HEK293 (cell line): Measurements from ENCODE around the gene SEMA6D.

ENCODE experiments used
- CTCF ChIP-seq: fragments of 450-650 bp; formaldehyde crosslinking; IDR thresholded peaks from 2 replicates; pipeline ENCODE4 v1.5.1; 2016; ENCODE audit warnings: missing biosample characterization, missing genetic modification characterization
- ZNF114 ChIP-seq: fragments of 450-650 bp; formaldehyde crosslinking; IDR thresholded peaks from 2 replicates; pipeline ENCODE4 v1.5.0; 2017; ENCODE audit warnings: missing biosample characterization, missing genetic modification characterization
- ZNF311 ChIP-seq: fragments of 450-650 bp; formaldehyde crosslinking; IDR thresholded peaks from 2 replicates; pipeline ENCODE4 v1.5.1; 2017; ENCODE audit warnings: missing biosample characterization, missing genetic modification characterization, borderline replicate concordance
- ZNF48 ChIP-seq: fragments of 450-650 bp; formaldehyde crosslinking; IDR thresholded peaks from 2 replicates; pipeline ENCODE4 v1.5.1; 2016; ENCODE audit warnings: missing biosample characterization, missing genetic modification characterization
- ZNF654 ChIP-seq: fragments of 450-650 bp; formaldehyde crosslinking; IDR thresholded peaks from 2 replicates; pipeline ENCODE4 v1.5.1; 2016; ENCODE audit warnings: low read depth, missing biosample characterization, missing genetic modification characterization

DNA sequence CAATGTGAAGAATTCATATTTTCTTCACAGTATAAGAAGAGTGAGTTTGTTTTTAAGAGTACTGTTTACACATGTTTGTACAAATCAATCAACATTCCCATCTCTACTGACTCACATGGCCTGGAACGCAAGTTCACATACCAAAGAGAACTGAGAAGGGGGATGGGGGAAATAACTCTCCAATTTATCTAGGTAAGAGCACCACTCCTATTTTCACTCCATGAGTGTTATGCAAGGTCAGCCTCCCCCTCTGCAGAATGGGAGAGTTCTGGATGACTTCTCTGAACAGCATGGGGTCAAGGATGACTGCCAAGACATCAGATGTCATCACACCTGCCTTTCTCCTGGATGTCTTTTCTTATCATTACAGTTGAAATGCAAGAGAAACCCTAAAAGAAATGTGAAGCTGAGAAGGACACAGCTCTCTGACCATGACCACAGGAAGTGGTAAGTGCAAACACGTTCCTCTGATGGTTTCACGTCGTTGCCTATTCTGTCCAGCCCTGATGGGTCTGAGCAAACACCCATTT is 95.2 kb downstream of the SEMA6D start:
- TF ChIP-seq ZNF311 (tag by site-specific recombination): no peak
- TF ChIP-seq CTCF (tag by site-specific recombination): no peak
- TF ChIP-seq ZNF114 (tag by site-specific recombination): no peak
- no peak for TF ChIP-seq ZNF654 (tag by site-specific recombination)
- TF ChIP-seq ZNF48 (tag by site-specific recombination): no peak
